B cell (primary cell): Measurements from ENCODE around the gene TFCP2L1. TPM values are rescaled to one million over a fixed set of nuclear protein-coding genes. Genes with fewer than 3 reads are reported as not detected.

Source experiments
- ATAC-seq: fragments of 200-7000 bp; cut with Tn5 transposase; one replicate; pipeline ENCODE4 v1.10.0; 2021; ENCODE audit warnings: low read depth, mild to moderate bottlenecking, moderate number of reproducible peaks, moderate library complexity
- CTCF ChIA-PET: fragments of 350-600 bp; sonication (Branson Sonifier 250); formaldehyde crosslinking; loops from one replicate; lab custom pipeline; 2021; ENCODE audit warnings: antibody characterized with exemption, inconsistent platforms; lab: Charles Lee
- POLR2A ChIA-PET: fragments of 350-600 bp; sonication (Branson Sonifier 250); formaldehyde crosslinking; loops from one replicate; lab custom pipeline; 2021; ENCODE audit warnings: antibody characterized with exemption; lab: Charles Lee
- DNase-seq: peaks from one replicate; pipeline ENCODE4 v3.0.0; 2013
- H2AFZ ChIP-seq: 2 replicates; pipeline ENCODE4 v1.6.1; 2012; ENCODE audit warnings: mild to moderate bottlenecking, low read depth, low read length; ENCODE audit not compliant: insufficient read depth, poor library complexity, severe bottlenecking
- H3K27ac ChIP-seq, 2 donors: 1 replicate in 1 of 2; 2 replicates in 1 of 2; pipeline ENCODE4 v1.5.1; 2012 to 2013; ENCODE audit warnings: low read length in 2 of 2, mild to moderate bottlenecking in 2 of 2, moderate library complexity in 1 of 2
- H3K27me3 ChIP-seq, 4 experiments: fragments of 200-600 bp in 1 of 4; sonication (generic) in 1 of 4; replicated peaks in 1 of 4; 1 replicate in 2 of 4; 2 replicates in 2 of 4; pipeline versions ENCODE4 v1.6.1 to v1.7.0; 2013 to 2016; ENCODE audit warnings: low read length in 3 of 4, mild to moderate bottlenecking in 2 of 4, mixed read lengths in 1 of 4, moderate library complexity in 1 of 4; ENCODE audit not compliant: insufficient read depth in 4 of 4, control insufficient read depth in 3 of 4; ENCODE audit errors: control extremely low read depth in 1 of 4
- H3K36me3 ChIP-seq, 2 experiments: replicated peaks in 1 of 2; 1 replicate in 1 of 2; 2 replicates in 1 of 2; pipeline versions ENCODE4 v1.6.1 to v1.7.1; 2013; ENCODE audit warnings: low read length in 1 of 2; ENCODE audit not compliant: insufficient read depth in 2 of 2, control insufficient read depth in 1 of 2; ENCODE audit errors: control extremely low read depth in 1 of 2, extremely low read depth in 1 of 2
- H3K4me1 ChIP-seq, 2 donors: fragments of 200-600 bp in 1 of 2; sonication (generic) in 1 of 2; 1 replicate in 1 of 2; 2 replicates in 1 of 2; pipeline versions ENCODE4 v1.5.1 to v1.6.1; 2013 to 2017; ENCODE audit warnings: low read length in 2 of 2; ENCODE audit not compliant: control insufficient read depth in 2 of 2, insufficient read depth in 2 of 2
- H3K4me2 ChIP-seq: replicated peaks from 2 replicates; pipeline ENCODE3; 2012; ENCODE audit warnings: mild to moderate bottlenecking, low read depth, low read length; ENCODE audit not compliant: poor library complexity, severe bottlenecking
- H3K4me3 ChIP-seq, 5 experiments: fragments of 200-600 bp in 1 of 5; sonication (generic) in 1 of 5; 1 replicate in 3 of 5; 2 replicates in 2 of 5; pipeline versions ENCODE4 v1.5.1 to v1.7.0; 2011 to 2016; ENCODE audit warnings: low read length in 4 of 5, mild to moderate bottlenecking in 4 of 5, low read depth in 2 of 5, control low read depth in 1 of 5, moderate library complexity in 1 of 5; ENCODE audit not compliant: insufficient read depth in 1 of 5; ENCODE audit errors: control extremely low read depth in 1 of 5, extremely low read depth in 1 of 5
- H3K79me2 ChIP-seq: fragments of 200-600 bp; sonication (generic); one replicate; pipeline ENCODE4 v1.6.0; 2016; ENCODE audit warnings: low read length; ENCODE audit not compliant: control insufficient read depth, insufficient read depth
- H3K9ac ChIP-seq: fragments of 200-600 bp; sonication (generic); 2 replicates; pipeline ENCODE4 v1.6.1; 2017; ENCODE audit warnings: mild to moderate bottlenecking, low read length, moderate library complexity
- H3K9me3 ChIP-seq, 3 donors: one replicate each; pipeline versions ENCODE4 v1.6.1 to v1.7.1; 2013; ENCODE audit warnings: low read length in 2 of 3; ENCODE audit not compliant: control insufficient read depth in 2 of 3, insufficient read depth in 1 of 3; ENCODE audit errors: control extremely low read depth in 1 of 3
- H4K20me1 ChIP-seq: 2 replicates; pipeline ENCODE4 v1.6.0; 2012; ENCODE audit warnings: mild to moderate bottlenecking, low read length; ENCODE audit not compliant: insufficient read depth, control insufficient read depth, poor library complexity, severe bottlenecking
- H3K27ac Mint-ChIP-seq: one replicate; pipeline ENCODE4 v1.8.0; 2021; ENCODE audit warnings: mixed read lengths
- H3K27me3 Mint-ChIP-seq: one replicate; pipeline ENCODE4 v1.8.0; 2021; ENCODE audit warnings: mixed read lengths
- H3K4me1 Mint-ChIP-seq: one replicate; pipeline ENCODE4 v1.8.0; 2021; ENCODE audit warnings: mixed read lengths
- H3K4me3 Mint-ChIP-seq: one replicate; pipeline ENCODE4 v1.8.0; 2021; ENCODE audit warnings: mixed read lengths
- H3K9me3 Mint-ChIP-seq: one replicate; pipeline ENCODE4 v1.8.0; 2022; ENCODE audit warnings: mixed read lengths; ENCODE audit not compliant: insufficient read depth
- CTCF ChIP-seq: fragments of 200-600 bp; IDR thresholded peaks from one replicate; pipeline ENCODE4 v1.8.0; 2022; ENCODE audit warnings: antibody characterized with exemption, mild to moderate bottlenecking
- EZH2 ChIP-seq: IDR thresholded peaks from 2 replicates; pipeline ENCODE4 v1.6.1; 2012; ENCODE audit warnings: borderline replicate concordance, low read depth, mild to moderate bottlenecking, moderate library complexity, low read length; ENCODE audit not compliant: insufficient read depth, poor library complexity, severe bottlenecking
- WGBS: methylation state at CpG from one replicate; pipeline ENCODE4 v1.1.5; 2013; ENCODE audit warnings: missing lambda C conversion rate; ENCODE audit not compliant: insufficient coverage; 5-methylcytosine and 5-hydroxymethylcytosine counted together
- intact Hi-C: fragments of 100-400 bp; cut with micrococcal nuclease; formaldehyde crosslinking; loops from one replicate; pipeline ENCODE4 v1.10.0; 2022
- polyA plus RNA-seq: library from polyadenylated mRNA; depleted of rRNA; stranded (reverse); fragments of >200 nt; gene quantifications from 2 replicates; pipeline ENCODE4 v1.2.3, GENCODE V29; 2012
- total RNA-seq, 2 donors: library from RNA; stranded (reverse); fragments of 120-200 nt in 1 of 2; gene quantifications; 1 replicate in 1 of 2; 2 replicates in 1 of 2; pipeline versions ENCODE4 v1.2.3 to v1.2.4, GENCODE V29; 2013 to 2022

TFCP2L1 gene
- total and polyA plus RNA-seq, 2 donors (not counting 1 experiment from before 2014, with no cell fraction given), result 0.03 TPM; not detected in 1

GRCh38 chr2:121321476-121321875 lies 36.5 kb upstream of the TFCP2L1 start:
- H3K27me3 ChIP-seq, result no peaks in the 10 kb centered on the region
- no peaks in the 10 kb centered on the region for H3K79me2 ChIP-seq
- Mint-ChIP-seq H3K9me3 (no peaks in the 10 kb centered on the region), H3K27me3 (peaks cover 4% of the 10 kb centered on the region), H3K4me3 (no peak overlapping the region), H3K4me1 (no peaks in the 10 kb centered on the region), H3K27ac (no peak overlapping the region)
- no peak overlapping the region for H3K4me3 ChIP-seq
- ChIA-PET CTCF (no interaction called here), POLR2A (no interaction called here)
- no peak overlapping the region for H2AFZ ChIP-seq
- no peaks in the 10 kb centered on the region for H4K20me1 ChIP-seq
- TF ChIP-seq EZH2 (no peak), CTCF (no peak)
- DNase-seq, result no peak
- no peak overlapping the region for H3K4me2 ChIP-seq
- ATAC-seq, result no peak
- WGBS, result 100% methylated on average over 7 of the region's 8 CpGs
- H3K9ac ChIP-seq, result no peak overlapping the region
- no peaks in the 10 kb centered on the region for H3K4me1 ChIP-seq
- intact Hi-C loops, result no loop called here
- H3K27ac ChIP-seq, result no peak overlapping the region
- no peaks in the 10 kb centered on the region for H3K36me3 ChIP-seq
- H3K9me3 ChIP-seq, result no peaks in the 10 kb centered on the region

GRCh38 chr2:121319941-121320340 lies 34.9 kb upstream of the TFCP2L1 start:
- Histone ChIP-seq H2AFZ (no peak overlapping the region), H3K9me3 (no peaks in the 10 kb centered on the region), H3K9ac (no peak overlapping the region), H3K27ac (no peak overlapping the region), H3K4me3 (no peak overlapping the region), H3K27me3 (no peaks in the 10 kb centered on the region), H3K4me1 (no peaks in the 10 kb centered on the region), H3K79me2 (no peaks in the 10 kb centered on the region), H3K4me2 (no peak overlapping the region), H4K20me1 (no peaks in the 10 kb centered on the region), H3K36me3 (no peaks in the 10 kb centered on the region)
- Mint-ChIP-seq H3K4me3 (no peak overlapping the region), H3K4me1 (no peaks in the 10 kb centered on the region), H3K27me3 (no peaks in the 10 kb centered on the region), H3K9me3 (no peaks in the 10 kb centered on the region), H3K27ac (no peak overlapping the region)
- CTCF ChIA-PET, result no interaction called here
- intact Hi-C loops, result no loop called here
- DNase-seq (no peak), ATAC-seq (no peak)
- WGBS, result 60% methylated on average over 2 of the region's 3 CpGs
- no peak for TF ChIP-seq CTCF
- POLR2A ChIA-PET, result no interaction called here
